Osteocyte (in vitro differentiated cells): Measurements from ENCODE around the gene SMOC2. TPM values are rescaled to one million over a fixed set of nuclear protein-coding genes. Genes with fewer than 3 reads are reported as not detected.

Source experiments
- DNase-seq: peaks from one replicate; pipeline ENCODE4 v3.0.0; 2021; ENCODE audit warnings: mixed read lengths; ENCODE audit not compliant: unreplicated experiment; ENCODE audit errors: extremely low spot score
- H3K27ac Mint-ChIP-seq: one replicate; pipeline ENCODE4 v1.8.0; 2021; ENCODE audit warnings: mild to moderate bottlenecking, mixed read lengths; ENCODE audit not compliant: unreplicated experiment
- H3K27me3 Mint-ChIP-seq: one replicate; pipeline ENCODE4 v1.8.0; 2021; ENCODE audit warnings: mixed read lengths; ENCODE audit not compliant: unreplicated experiment
- H3K36me3 Mint-ChIP-seq: one replicate; pipeline ENCODE4 v1.8.0; 2021; ENCODE audit warnings: mixed read lengths; ENCODE audit not compliant: unreplicated experiment
- H3K4me1 Mint-ChIP-seq: one replicate; pipeline ENCODE4 v1.8.0; 2021; ENCODE audit warnings: mixed read lengths; ENCODE audit not compliant: unreplicated experiment
- H3K4me3 Mint-ChIP-seq: one replicate; pipeline ENCODE4 v1.8.0; 2021; ENCODE audit warnings: mild to moderate bottlenecking, moderate library complexity, mixed read lengths; ENCODE audit not compliant: unreplicated experiment
- H3K9me3 Mint-ChIP-seq: one replicate; pipeline ENCODE4 v1.8.0; 2021; ENCODE audit warnings: mixed read lengths; ENCODE audit not compliant: unreplicated experiment
- total RNA-seq: library from RNA; stranded (reverse); gene quantifications from 2 replicates; pipeline ENCODE4 v1.2.1, GENCODE V29; 2021
- TF ChIP-seq, protein P1 (sequence below): fragments of 200-600 bp; sonication (generic); IDR thresholded peaks from 2 replicates; pipeline ENCODE4 v1.5.0; 2021; ENCODE audit warnings: antibody characterized with exemption, mild to moderate bottlenecking, moderate library complexity

The SMOC2 gene
- total RNA-seq, 1 donor from 2014 or later, result 11.6 TPM

DNA sequence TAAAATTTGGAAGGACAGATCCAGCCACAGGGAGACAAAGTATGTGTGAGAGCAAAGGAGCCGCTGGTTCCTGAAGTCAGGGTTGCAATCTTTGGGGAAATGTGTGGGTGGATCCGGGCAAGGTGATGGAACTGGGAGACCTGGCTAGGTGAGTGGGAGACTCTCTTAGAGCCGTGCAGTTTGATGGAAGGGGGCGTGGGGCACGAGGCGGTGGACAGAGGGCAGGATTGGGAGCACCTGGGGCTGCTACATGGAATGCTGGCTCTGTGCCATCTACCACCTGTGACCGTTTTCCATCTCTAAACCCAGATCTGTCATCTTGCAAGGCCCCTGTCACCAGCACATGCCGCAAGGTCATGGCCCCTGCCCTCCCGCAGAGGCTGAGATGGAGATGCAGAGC lies 268.4 kb downstream of the SMOC2 start:
- TF ChIP-seq, protein P1, sequence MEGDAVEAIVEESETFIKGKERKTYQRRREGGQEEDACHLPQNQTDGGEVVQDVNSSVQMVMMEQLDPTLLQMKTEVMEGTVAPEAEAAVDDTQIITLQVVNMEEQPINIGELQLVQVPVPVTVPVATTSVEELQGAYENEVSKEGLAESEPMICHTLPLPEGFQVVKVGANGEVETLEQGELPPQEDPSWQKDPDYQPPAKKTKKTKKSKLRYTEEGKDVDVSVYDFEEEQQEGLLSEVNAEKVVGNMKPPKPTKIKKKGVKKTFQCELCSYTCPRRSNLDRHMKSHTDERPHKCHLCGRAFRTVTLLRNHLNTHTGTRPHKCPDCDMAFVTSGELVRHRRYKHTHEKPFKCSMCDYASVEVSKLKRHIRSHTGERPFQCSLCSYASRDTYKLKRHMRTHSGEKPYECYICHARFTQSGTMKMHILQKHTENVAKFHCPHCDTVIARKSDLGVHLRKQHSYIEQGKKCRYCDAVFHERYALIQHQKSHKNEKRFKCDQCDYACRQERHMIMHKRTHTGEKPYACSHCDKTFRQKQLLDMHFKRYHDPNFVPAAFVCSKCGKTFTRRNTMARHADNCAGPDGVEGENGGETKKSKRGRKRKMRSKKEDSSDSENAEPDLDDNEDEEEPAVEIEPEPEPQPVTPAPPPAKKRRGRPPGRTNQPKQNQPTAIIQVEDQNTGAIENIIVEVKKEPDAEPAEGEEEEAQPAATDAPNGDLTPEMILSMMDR, result no peak
- H3K9me3 Mint-ChIP-seq, result no peaks in the 10 kb centered on the region
- no peaks in the 10 kb centered on the region for H3K4me1 Mint-ChIP-seq
- peak; percentile 67 for DNase-seq
- H3K27ac Mint-ChIP-seq, result no peak overlapping the region
- H3K4me3 Mint-ChIP-seq, result no peak overlapping the region
- no peaks in the 10 kb centered on the region for H3K36me3 Mint-ChIP-seq
- peaks cover 7% of the 10 kb centered on the region for H3K27me3 Mint-ChIP-seq

- no peaks in the 10 kb centered on the region for H3K9me3 Mint-ChIP-seq
- H3K4me3 Mint-ChIP-seq, result no peak overlapping the region
- TF ChIP-seq, protein P1, result no peak
- no peaks in the 10 kb centered on the region for H3K4me1 Mint-ChIP-seq
- peak; percentile 62 for DNase-seq
- peaks cover 7% of the 10 kb centered on the region for H3K27me3 Mint-ChIP-seq
- no peaks in the 10 kb centered on the region for H3K36me3 Mint-ChIP-seq
- no peak overlapping the region for H3K27ac Mint-ChIP-seq
These were observed 269.0 kb downstream of the SMOC2 start for GRCh38 chr6:168709991-168710390.

GRCh38 chr6:168711049-168711640 lies 270.2 kb downstream of the SMOC2 start:
- Mint-ChIP-seq H3K9me3 (no peaks in the 10 kb centered on the region), H3K4me1 (no peaks in the 10 kb centered on the region), H3K36me3 (no peaks in the 10 kb centered on the region), H3K27ac (no peak overlapping the region), H3K27me3 (peaks cover 7% of the 10 kb centered on the region), H3K4me3 (no peak overlapping the region)
- TF ChIP-seq, protein P1, result peak; percentile 55
- DNase-seq, result peak; percentile 13

DNA sequence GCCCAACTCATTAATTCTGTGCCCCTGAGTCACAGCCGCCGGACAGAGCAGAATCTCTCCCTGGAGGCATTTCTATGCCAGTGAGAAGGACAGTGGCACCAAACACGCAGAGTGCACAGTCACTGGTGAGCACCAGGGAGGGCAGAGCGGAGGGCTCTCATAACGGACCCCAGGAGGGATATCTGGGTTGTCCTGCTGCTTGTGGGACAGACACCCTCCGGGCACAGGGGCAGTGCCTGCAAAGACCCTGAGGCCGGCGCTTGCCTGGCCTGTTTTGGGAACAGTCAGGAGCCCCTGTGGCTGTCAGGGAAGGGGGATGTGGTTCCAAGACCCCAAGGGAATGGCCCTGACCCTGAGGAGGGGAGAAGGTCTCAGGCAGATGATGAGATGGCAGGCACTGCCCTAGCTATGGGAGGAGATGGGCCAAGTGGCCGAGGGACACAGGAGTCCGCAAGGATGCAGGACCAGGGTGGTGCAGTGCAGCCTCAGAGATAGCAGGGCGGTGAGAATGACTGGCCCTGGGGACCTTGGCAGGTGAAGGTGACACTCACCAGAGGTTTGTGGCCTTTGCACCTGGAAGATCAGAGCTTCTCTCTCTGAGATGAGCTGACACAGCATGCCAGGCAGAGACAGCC lies 270.8 kb downstream of the SMOC2 start:
- TF ChIP-seq, protein P1, result no peak
- H3K27me3 Mint-ChIP-seq, result peaks cover 7% of the 10 kb centered on the region
- H3K4me1 Mint-ChIP-seq, result no peaks in the 10 kb centered on the region
- peak; percentile 76 for DNase-seq
- no peaks in the 10 kb centered on the region for H3K36me3 Mint-ChIP-seq
- H3K4me3 Mint-ChIP-seq, result no peak overlapping the region
- H3K9me3 Mint-ChIP-seq, result no peaks in the 10 kb centered on the region
- H3K27ac Mint-ChIP-seq, result no peak overlapping the region

- Mint-ChIP-seq H3K36me3 (no peaks in the 10 kb centered on the region), H3K27me3 (peaks cover 7% of the 10 kb centered on the region), H3K27ac (no peak overlapping the region), H3K9me3 (no peaks in the 10 kb centered on the region), H3K4me3 (no peak overlapping the region), H3K4me1 (no peaks in the 10 kb centered on the region)
- peak; percentile 54 for DNase-seq
- TF ChIP-seq, protein P1, result no peak
These were observed 272.0 kb downstream of the SMOC2 start for GRCh38 chr6:168712993-168713392.
